ENCODE results near the gene ARMC7.

DNA sequence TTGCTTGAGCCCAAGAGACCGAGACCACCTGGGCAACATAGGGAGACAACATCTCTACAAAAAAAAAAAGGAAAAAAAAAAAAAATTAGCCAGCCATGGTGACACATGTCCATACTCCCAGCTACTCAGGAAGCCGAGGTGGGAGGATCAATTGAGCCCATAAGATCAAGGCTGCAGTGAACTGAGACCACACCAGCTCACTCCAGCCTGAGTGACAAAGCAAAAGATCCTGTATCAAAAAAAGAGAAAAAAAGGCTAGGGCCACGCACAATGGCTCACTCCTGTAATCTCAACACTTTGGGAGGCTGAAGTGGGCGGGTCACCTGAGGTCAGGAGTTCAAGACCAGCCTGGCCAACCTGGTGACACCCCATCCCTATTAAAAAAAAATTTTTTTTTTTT is 59.2 kb downstream of the ARMC7 start:
- no peak for TF ChIP-seq SIN3A (IDR thresholded peaks at IDR 0.05; ENCODE audit: borderline replicate concordance, insufficient read depth, low read depth, low read length)
- TF ChIP-seq, protein P1, sequence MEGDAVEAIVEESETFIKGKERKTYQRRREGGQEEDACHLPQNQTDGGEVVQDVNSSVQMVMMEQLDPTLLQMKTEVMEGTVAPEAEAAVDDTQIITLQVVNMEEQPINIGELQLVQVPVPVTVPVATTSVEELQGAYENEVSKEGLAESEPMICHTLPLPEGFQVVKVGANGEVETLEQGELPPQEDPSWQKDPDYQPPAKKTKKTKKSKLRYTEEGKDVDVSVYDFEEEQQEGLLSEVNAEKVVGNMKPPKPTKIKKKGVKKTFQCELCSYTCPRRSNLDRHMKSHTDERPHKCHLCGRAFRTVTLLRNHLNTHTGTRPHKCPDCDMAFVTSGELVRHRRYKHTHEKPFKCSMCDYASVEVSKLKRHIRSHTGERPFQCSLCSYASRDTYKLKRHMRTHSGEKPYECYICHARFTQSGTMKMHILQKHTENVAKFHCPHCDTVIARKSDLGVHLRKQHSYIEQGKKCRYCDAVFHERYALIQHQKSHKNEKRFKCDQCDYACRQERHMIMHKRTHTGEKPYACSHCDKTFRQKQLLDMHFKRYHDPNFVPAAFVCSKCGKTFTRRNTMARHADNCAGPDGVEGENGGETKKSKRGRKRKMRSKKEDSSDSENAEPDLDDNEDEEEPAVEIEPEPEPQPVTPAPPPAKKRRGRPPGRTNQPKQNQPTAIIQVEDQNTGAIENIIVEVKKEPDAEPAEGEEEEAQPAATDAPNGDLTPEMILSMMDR (IDR thresholded peaks at IDR 0.05), result no peak
